Choroid plexus epithelial cell (primary cell): ENCODE measurements around the gene SDHAF4.

Experiments used
- DNase-seq: peaks from one replicate; pipeline ENCODE4 v3.0.0-alpha.2; 2010; ENCODE audit warnings: low read depth
- H3K4me3 ChIP-seq: 2 replicates; pipeline ENCODE4 v1.5.1; 2011; ENCODE audit warnings: low read depth, mild to moderate bottlenecking, control low read depth, low read length, moderate library complexity
- CTCF ChIP-seq: conservative IDR thresholded peaks from 2 replicates; pipeline ENCODE4 v1.5.1; 2011; ENCODE audit warnings: low read depth, mild to moderate bottlenecking, control low read depth, inconsistent platforms, low read length, moderate library complexity

SDHAF4 gene

DNA sequence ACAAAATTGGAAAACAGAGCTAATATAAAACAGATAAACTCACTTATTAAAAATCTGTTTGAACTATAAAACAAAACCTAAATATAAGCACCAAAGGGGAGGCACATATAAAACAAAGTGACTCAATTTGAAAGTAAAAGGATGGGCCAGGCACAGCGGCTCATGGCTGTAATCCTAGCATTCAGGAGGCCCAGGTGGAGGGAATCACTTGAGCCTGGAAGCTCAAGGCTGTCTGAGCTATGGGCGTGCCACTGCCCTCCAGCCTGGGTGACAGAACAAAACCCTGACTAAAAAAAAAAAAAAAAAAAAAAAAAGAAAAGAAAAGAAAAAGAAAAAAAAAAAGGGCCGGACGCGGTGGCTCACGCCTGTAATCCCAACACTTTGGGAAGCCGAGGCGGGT lies 69.9 kb downstream of the SDHAF4 start:
- no peak overlapping the region for H3K4me3 ChIP-seq
- TF ChIP-seq CTCF = no peak
- no peak for DNase-seq

DNA sequence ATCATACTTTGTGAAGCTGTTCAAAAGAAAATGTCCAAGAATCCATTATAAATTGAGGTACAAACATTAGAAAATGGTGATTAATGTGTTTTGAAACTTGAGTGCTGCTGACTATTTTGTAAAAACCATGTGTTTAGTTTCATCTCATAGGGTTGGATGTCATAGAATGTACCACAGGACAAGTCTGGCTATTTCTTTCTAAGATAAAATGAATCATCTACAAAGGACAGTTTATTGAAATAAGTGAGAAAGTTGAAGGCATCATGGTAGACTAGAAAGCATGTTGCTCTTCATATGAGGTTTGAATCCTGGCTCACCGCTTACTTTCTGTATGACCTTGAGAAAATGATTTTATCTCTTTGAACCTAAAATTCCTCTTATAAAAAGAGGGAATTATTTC lies 71.7 kb downstream of the SDHAF4 start:
- H3K4me3 ChIP-seq = no peak overlapping the region
- TF ChIP-seq CTCF = no peak
- no peak for DNase-seq
